Measurements from ENCODE around the gene ITPRID1.
"Not testable (repeated sequence)": the region's sequence is repeated elsewhere in the genome, so short reads cannot be mapped to it uniquely, and the experiment has no call there.

The ITPRID1 gene

DNA sequence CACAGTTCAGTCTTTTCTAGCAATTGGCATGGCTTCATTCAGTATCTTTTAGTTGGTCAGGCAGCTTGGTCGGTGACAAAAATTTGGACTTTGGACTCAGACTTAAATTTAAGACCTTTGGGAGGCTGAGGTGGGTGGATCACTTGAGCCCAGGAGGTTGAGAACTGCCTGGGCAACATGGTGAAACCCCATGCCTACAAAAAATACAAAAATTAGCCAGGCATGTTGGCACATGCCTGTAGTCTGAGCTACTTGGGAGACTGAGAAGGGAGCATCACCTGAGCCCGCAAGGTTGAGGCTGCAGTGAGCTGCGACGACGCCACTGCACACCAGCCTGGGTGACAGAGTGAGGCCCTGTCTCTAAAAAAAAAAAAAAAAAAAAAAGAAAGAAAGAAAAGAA lies 19.5 kb upstream of the ITPRID1 start:
- H3K4me1 Mint-ChIP-seq: no peaks in the 10 kb centered on the region
- no peak overlapping the region for H3K27ac Mint-ChIP-seq
- no peak overlapping the region for H3K4me3 Mint-ChIP-seq
- H3K9me3 Mint-ChIP-seq: no peaks in the 10 kb centered on the region
- H3K36me3 Mint-ChIP-seq: no peaks in the 10 kb centered on the region
- H3K27me3 Mint-ChIP-seq: no peaks in the 10 kb centered on the region

DNA sequence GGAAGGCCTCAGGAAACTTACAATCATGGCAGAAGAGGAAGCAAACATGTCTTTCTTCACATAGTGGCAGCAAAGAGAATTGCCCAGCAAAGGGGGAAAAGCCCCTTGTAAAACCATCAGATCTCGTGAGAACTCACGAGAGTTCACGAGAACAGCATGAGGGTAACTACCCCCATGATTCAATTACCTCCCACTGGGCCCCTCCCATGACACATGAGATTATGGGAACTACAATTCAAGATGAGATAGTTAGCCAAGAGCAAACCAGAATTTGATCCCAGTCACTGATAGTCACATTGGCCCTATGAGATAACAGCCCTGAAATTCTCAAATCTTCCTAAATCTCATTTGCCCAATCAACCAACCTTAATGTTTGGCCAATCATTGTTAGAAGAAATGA lies 18.2 kb upstream of the ITPRID1 start:
- H3K36me3 Mint-ChIP-seq: no peaks in the 10 kb centered on the region
- no peaks in the 10 kb centered on the region for H3K27me3 Mint-ChIP-seq
- H3K9me3 Mint-ChIP-seq: no peaks in the 10 kb centered on the region
- no peak overlapping the region for H3K4me3 Mint-ChIP-seq
- no peaks in the 10 kb centered on the region for H3K4me1 Mint-ChIP-seq
- H3K27ac Mint-ChIP-seq: no peak overlapping the region

DNA sequence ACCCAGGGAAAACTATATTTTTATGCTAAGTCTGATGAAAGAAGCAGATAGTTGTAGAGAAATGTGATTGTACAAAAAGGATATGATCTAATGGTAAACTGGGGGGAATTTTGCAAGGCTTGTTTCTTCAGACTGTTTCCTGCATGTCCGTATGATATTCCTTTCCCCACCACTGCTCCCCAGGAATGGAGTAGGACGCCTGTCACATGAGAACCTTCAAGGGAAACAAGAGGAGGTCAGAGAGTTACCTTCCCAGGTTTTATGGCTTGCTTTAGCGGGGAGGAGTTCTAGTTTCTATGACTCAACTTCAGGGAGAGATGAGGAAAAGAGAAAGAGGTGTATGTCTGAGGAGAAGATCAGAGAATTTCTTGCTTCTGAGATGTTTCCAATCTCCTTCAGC lies 16.4 kb upstream of the ITPRID1 start:
- H3K27ac Mint-ChIP-seq: no peak overlapping the region

DNA sequence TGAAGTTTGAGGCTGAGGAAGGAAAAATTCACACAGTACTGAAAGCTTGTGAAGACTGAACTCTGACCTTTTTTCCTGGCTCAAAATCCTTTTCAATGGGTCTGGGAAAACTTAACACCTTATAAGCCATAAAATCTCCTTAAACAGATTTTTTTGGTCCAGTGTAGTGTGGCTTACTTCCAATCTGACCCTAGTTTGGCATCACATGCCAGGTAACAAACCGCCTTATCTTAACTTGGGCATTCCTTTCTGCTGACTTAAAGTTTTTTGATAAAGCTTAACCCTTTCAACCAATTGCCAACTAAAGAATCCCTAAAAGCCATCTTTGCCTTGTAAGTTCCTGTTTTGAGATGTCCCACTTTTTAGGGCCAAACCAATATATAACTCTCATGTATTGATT lies 13.2 kb upstream of the ITPRID1 start:
- Mint-ChIP-seq H3K27ac (no peak overlapping the region), H3K9me3 (no peaks in the 10 kb centered on the region), H3K36me3 (no peaks in the 10 kb centered on the region), H3K4me3 (no peak overlapping the region), H3K4me1 (no peaks in the 10 kb centered on the region), H3K27me3 (no peaks in the 10 kb centered on the region)

More for the DNA sequence above, 16.4 kb upstream of the ITPRID1 start:
- Mint-ChIP-seq H3K4me1 (no peaks in the 10 kb centered on the region), H3K36me3 (no peaks in the 10 kb centered on the region), H3K4me3 (no peak overlapping the region), H3K9me3 (no peaks in the 10 kb centered on the region), H3K27me3 (no peaks in the 10 kb centered on the region)

DNA sequence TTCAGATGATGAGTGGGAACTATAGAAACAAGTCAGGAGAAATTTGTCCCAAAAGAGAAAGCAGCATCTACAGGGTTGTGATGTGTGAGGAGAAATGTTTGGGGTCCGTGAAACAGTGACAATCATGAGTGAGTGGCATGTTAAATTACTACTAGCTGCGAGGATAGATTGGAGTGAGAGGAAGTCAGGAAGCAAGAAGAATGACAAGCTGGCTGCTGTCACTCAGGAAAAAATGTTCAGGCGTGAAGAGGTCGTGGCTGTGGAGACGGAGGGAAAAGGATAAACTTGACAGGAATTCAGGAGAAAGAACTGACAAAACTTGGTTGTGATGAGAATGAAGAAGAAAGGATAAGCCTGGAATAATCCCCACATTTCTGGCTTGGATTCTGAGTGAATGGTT lies 5.1 kb upstream of the ITPRID1 start:
- no peaks in the 10 kb centered on the region for H3K27me3 Mint-ChIP-seq
- H3K9me3 Mint-ChIP-seq: peaks cover 5% of the 10 kb centered on the region
- no peak overlapping the region for H3K4me3 Mint-ChIP-seq
- H3K4me1 Mint-ChIP-seq: no peaks in the 10 kb centered on the region
- H3K36me3 Mint-ChIP-seq: no peaks in the 10 kb centered on the region
- H3K27ac Mint-ChIP-seq: no peak overlapping the region

DNA sequence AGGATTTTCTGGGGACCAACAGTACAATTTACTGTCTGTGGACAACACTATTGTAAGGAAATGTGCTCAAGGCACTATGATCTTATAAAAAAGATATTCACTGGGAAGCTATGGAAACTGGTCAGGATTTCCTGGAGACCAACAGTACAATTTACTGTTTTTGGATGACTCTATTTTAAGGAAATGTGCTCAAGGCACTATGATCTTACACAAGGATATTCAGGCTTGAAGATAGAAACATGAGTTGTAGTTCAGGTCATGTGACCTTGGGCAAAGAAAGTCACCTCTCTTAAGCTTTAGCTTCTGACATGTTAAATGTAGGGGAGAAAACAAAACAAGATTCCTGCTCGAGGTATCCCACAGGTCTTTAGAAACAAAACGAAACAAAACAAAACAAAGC lies 1.7 kb upstream of the ITPRID1 start:
- Mint-ChIP-seq H3K36me3 (no peaks in the 10 kb centered on the region), H3K27ac (no peak overlapping the region), H3K4me3 (no peak overlapping the region), H3K9me3 (peaks cover 5% of the 10 kb centered on the region), H3K4me1 (no peaks in the 10 kb centered on the region), H3K27me3 (no peaks in the 10 kb centered on the region)

DNA sequence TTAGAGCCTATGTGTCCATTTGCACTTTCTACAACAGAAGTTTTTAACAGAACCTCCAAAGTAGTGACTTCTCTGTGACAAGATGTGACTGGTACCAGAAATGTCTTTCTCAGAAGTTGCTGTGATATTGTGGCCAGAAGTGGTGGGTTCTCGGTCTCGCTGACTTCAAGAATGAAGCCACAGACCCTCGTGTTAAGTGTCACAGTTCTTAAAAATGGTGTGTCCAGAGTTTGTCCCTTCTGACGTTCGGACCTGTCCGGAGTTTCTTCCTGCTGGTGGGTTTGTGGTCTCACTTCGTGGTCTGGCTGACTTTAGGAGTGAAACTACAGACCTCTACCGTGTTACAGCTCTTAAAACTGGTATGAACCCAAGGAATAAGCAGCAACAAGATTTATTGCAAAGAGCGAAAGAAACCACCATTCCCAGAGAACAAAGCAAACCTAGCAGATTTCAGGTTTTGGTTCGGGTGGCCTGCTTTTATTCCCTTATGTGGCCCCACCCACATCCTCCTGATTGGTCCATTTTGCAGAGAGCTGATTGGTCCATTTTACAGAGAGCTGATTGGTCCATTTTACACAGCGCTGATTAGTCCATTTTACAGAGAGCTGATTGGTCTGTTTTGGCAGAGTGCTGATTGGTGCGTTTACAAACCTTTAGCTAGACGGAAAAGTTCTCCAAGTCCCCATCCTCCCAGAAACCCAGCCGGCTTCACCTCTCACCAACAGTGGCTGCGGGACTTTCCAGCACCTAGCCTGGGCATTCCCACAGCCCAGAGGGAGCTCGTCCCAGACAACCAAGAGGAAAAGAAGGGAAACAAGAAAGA lies 3.0 kb downstream of the ITPRID1 start:
- Mint-ChIP-seq H3K4me1 (no peaks in the 10 kb centered on the region), H3K36me3 (no peaks in the 10 kb centered on the region), H3K27ac (no peak overlapping the region), H3K9me3 (peaks cover 7% of the 10 kb centered on the region), H3K27me3 (no peaks in the 10 kb centered on the region), H3K4me3 (no peak overlapping the region)

DNA sequence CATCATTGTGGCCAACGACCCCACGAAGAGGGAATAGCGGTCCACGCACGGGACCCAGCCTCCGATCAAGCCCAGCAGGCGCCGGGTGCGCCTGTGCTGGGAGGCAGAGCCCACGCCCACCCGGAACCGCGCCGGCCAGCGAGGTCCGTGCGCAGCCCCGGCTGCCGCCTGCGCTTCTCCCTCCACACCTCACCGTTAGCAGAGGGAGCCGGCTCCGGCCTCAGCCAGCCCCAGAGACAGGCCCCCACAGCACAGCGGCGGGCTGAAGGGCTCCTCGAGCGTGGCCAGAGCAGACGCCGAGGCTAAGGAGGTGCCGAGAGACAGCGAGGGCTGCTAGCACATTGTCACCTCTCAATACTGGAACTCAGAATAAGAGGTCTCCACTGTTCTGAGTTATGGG lies 3.6 kb downstream of the ITPRID1 start:
- no peak overlapping the region for H3K27ac Mint-ChIP-seq
- H3K4me1 Mint-ChIP-seq: no peaks in the 10 kb centered on the region
- no peak overlapping the region for H3K4me3 Mint-ChIP-seq
- peaks cover 7% of the 10 kb centered on the region for H3K9me3 Mint-ChIP-seq
- H3K27me3 Mint-ChIP-seq: no peaks in the 10 kb centered on the region
- no peaks in the 10 kb centered on the region for H3K36me3 Mint-ChIP-seq

DNA sequence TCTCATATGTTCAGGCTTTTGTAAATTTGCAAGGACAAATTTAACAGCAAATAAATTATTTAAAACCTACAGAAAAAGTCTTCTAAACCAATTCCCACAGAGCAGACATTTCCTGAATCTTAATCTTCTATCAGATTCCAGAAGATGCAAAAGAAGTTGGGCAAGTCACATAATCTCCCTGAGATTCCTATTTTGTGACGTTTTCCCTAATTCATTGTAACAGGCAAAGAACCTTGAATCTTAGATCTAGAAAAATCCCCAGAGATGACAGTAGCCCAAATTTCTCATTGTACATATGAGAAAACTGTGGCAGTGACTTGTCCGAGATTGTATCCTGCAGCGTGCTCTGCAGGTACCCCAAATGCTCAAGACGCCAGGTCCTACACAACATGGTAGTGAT lies 4.9 kb downstream of the ITPRID1 start:
- no peak overlapping the region for H3K4me3 Mint-ChIP-seq
- peaks cover 10% of the 10 kb centered on the region for H3K9me3 Mint-ChIP-seq
- no peaks in the 10 kb centered on the region for H3K4me1 Mint-ChIP-seq
- H3K27ac Mint-ChIP-seq: no peak overlapping the region
- no peaks in the 10 kb centered on the region for H3K27me3 Mint-ChIP-seq
- no peaks in the 10 kb centered on the region for H3K36me3 Mint-ChIP-seq

DNA sequence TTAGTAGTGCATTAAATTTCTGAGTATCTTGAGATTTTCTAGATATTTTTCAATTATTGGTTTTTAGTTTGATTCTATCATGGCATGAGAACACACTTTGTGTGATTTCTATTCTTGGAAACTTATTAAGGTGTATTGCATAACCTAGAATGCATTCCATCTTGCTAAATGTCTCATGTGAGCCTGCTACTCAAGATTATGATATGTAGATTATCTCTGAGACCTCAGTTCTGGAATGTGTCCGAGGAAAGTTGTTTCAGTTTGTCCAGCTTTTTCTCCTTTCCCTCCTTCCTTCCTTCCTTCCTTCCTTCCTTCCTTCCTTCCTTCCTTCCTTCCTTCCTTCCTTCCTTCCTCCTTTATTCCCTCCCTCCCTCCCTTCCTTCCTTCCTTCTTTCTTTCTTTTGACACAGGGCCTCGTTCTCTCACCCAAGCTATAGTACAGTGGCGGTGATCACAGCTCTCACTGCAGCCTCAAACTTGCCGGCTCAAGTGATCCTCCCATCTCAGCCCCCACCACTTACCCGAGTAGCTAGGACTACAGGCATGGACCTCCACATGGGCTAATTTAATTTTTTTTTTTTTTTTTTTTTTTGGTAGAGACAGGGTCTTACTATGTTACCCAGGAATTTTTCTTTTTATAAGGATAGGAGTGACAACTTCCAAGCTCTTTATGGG lies 7.6 kb downstream of the ITPRID1 start:
- H3K4me1 Mint-ChIP-seq: no peaks in the 10 kb centered on the region
- peaks cover 11% of the 10 kb centered on the region for H3K9me3 Mint-ChIP-seq
- no peaks in the 10 kb centered on the region for H3K36me3 Mint-ChIP-seq
- H3K4me3 Mint-ChIP-seq: no peak overlapping the region
- H3K27me3 Mint-ChIP-seq: no peaks in the 10 kb centered on the region
- no peak overlapping the region for H3K27ac Mint-ChIP-seq

DNA sequence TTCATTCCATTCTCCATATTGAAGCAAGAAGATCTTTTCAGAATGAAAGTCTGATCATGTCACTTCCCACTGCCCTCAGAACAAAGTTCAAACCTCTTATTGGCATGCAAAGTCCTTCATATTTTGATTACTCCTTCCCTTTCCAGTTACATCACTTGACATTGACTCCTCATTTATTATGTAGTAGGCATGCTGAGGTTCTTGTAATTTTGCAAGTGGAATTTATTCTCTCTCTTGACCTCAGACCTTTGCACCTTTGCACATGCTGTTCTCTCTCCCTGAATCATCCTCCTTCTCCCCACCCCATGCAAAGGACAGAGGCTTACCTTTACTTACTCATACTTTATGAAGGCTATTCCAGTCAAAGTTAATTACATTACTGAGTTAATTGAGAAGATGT lies 13.0 kb downstream of the ITPRID1 start:
- no peaks in the 10 kb centered on the region for H3K27me3 Mint-ChIP-seq
- no peak overlapping the region for H3K27ac Mint-ChIP-seq
- H3K9me3 Mint-ChIP-seq: peaks cover 4% of the 10 kb centered on the region
- H3K4me1 Mint-ChIP-seq: no peaks in the 10 kb centered on the region
- H3K4me3 Mint-ChIP-seq: no peak overlapping the region
- H3K36me3 Mint-ChIP-seq: no peaks in the 10 kb centered on the region

DNA sequence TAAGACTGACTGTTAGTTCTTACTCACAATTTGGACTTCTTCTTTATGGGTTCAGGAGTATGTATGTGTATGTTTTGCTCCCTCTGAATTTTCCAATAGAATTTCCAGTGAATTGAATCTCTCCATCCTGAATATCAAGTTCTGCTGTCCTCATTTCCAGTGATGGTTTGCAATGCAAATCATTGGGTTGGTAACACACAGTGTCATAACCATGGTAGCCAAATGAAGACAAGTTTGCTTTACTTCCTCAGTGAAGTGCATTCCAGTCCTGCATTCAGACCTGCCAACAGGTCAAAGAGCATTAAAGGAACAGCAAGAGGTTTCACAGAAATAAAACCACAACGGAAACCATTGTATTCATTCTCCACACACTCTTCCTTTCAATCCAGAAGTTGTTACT lies 15.2 kb downstream of the ITPRID1 start:
- Mint-ChIP-seq H3K36me3 (no peaks in the 10 kb centered on the region), H3K27ac (no peak overlapping the region), H3K9me3 (no peaks in the 10 kb centered on the region), H3K4me3 (no peak overlapping the region), H3K27me3 (no peaks in the 10 kb centered on the region), H3K4me1 (no peaks in the 10 kb centered on the region)

DNA sequence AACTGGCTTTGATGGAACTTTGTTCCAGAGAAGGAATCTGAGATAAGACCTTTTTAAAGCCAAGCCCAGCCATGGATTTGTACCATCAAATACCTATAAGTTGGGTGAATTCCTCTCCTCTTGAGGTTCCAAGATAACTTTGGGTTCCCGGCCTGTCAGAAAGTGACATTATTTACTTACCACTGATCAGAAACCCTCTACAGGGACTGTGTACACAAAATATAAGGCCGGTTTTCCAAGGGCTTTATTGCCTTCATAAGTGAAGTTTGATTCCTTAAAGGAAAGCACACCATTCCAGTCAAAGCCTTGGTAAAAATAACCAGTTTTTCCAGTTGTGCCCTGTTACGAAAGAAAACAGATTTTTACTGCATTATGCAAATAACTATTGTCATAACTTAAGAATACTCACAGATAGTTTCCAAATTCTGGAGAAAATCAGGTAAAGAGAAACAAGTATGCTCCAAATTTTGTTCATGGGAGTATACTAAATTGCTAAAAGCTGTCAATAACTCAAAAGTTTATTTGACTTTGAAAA lies 26.8 kb downstream of the ITPRID1 start:
- not testable (repeated sequence) for H3K9me3 Mint-ChIP-seq, H3K4me1 Mint-ChIP-seq, H3K27ac Mint-ChIP-seq, H3K27me3 Mint-ChIP-seq, H3K36me3 Mint-ChIP-seq, H3K4me3 Mint-ChIP-seq

DNA sequence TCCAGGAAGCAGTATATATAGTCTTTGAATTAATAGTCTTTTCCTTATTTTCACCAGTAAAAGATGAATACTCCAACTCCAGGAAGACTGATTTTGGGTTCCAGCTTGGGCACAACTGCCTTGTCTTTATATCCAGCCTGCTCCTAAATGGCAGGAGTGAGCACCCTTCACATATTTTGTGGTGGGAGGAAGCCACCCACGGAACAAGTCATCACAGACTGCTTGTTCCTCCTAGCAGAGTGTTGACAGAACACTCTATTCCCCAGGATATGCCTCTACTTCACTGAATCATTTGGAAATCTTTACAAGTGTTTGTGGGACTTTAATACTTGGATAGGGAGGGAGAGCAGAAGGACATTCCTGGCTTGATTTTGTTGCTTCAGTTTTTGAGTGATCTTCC lies 31.7 kb downstream of the ITPRID1 start:
- no peaks in the 10 kb centered on the region for H3K9me3 Mint-ChIP-seq
- H3K27ac Mint-ChIP-seq: no peak overlapping the region
- H3K27me3 Mint-ChIP-seq: no peaks in the 10 kb centered on the region
- H3K36me3 Mint-ChIP-seq: no peaks in the 10 kb centered on the region
- H3K4me3 Mint-ChIP-seq: no peak overlapping the region
- H3K4me1 Mint-ChIP-seq: no peaks in the 10 kb centered on the region

DNA sequence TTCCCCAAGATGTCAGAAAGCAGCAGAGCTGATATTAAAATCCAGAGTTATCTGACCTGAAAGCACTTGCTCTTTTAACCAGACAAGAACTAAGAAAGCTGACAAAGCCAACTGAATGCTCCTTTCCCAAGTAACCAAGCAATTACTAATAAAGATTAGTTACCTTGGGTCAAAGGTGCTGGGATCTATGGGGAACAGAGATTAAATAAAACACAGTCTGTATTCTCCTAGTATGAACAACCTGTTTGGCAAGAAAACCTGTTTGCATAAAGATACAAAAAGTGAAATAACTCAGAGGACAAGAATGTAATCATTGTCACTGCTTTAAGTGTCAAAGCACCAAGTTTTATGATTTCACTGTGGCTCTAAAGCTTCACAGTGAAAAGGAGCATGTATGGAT lies 35.7 kb downstream of the ITPRID1 start:
- Mint-ChIP-seq H3K27ac (no peak overlapping the region), H3K9me3 (peaks cover 5% of the 10 kb centered on the region), H3K27me3 (no peaks in the 10 kb centered on the region), H3K4me3 (no peak overlapping the region), H3K4me1 (no peaks in the 10 kb centered on the region), H3K36me3 (no peaks in the 10 kb centered on the region)

DNA sequence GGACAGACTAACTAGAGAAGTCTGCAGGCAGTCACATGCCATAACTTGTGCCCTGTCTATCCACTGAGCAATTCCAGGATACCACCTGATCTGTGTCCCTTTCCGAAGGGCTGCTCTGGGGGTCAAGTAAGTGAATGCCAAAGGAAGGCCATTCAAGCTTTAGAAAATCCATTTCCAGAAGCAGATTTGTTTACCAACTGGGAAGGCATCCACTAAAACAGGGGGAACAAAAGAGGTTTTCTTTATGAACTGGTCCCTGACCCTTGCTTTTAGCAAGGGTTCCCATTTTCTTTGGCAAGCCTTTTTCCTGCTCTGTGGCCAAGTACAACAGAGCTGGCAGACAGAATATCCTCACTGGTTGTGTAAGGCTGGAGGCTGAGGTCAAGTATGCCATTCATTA lies 36.5 kb downstream of the ITPRID1 start:
- H3K4me1 Mint-ChIP-seq: no peaks in the 10 kb centered on the region
- no peak overlapping the region for H3K27ac Mint-ChIP-seq
- peaks cover 5% of the 10 kb centered on the region for H3K9me3 Mint-ChIP-seq
- no peaks in the 10 kb centered on the region for H3K27me3 Mint-ChIP-seq
- H3K36me3 Mint-ChIP-seq: no peaks in the 10 kb centered on the region
- no peak overlapping the region for H3K4me3 Mint-ChIP-seq
